Body of pancreas (tissue), 4 donors: Measurements from ENCODE around the gene STAT5A. TPM values are rescaled to one million over a fixed set of nuclear protein-coding genes. Genes with fewer than 3 reads are reported as not detected.
A peak's percentile ranks its signal among the peaks of the same experiment; 100 is the strongest.

Experiments used
- ATAC-seq: fragments of 150-250 bp; one replicate; pipeline ENCODE4 v1.9.1; 2016
- DNase-seq, 4 donors: peaks; one replicate each; pipeline ENCODE4 v3.0.0-alpha.2; 2019
- H3K27ac ChIP-seq, 4 donors: fragments of 200-600 bp; sonication (generic); 1 replicate in 3 of 4; 2 replicates in 1 of 4; pipeline versions ENCODE4 v1.5.1 to v1.6.1; 2016 to 2019; ENCODE audit warnings: mild to moderate bottlenecking in 1 of 4, mixed read lengths in 1 of 4, moderate library complexity in 1 of 4
- H3K27me3 ChIP-seq, 2 donors: fragments of 200-600 bp; sonication (generic); one replicate each; pipeline ENCODE4 v1.6.0; 2016; ENCODE audit warnings: mild to moderate bottlenecking in 1 of 2
- H3K36me3 ChIP-seq, 2 donors: fragments of 200-600 bp; sonication (generic); replicated peaks in 1 of 2; 2 replicates each; pipeline ENCODE4 v1.5.1; 2016; ENCODE audit warnings: low read depth in 2 of 2; ENCODE audit not compliant: insufficient read depth in 1 of 2
- H3K4me1 ChIP-seq: fragments of 200-600 bp; sonication (generic); one replicate; pipeline ENCODE4 v1.6.0; 2016
- H3K4me3 ChIP-seq, 2 donors: fragments of 200-600 bp; sonication (generic); 1 replicate in 1 of 2; 2 replicates in 1 of 2; pipeline ENCODE4 v1.5.1; 2016 to 2019
- H3K9me3 ChIP-seq, 3 donors: fragments of 200-600 bp; sonication (generic); 1 replicate in 2 of 3; 2 replicates in 1 of 3; pipeline ENCODE4 v1.5.1; 2016
- CTCF ChIP-seq, 7 experiments: fragments of 450-650 bp in 4 of 7; fragments of 200-600 bp in 3 of 7; sonication (generic) in 3 of 7; IDR thresholded peaks; one replicate each; pipeline ENCODE4 v1.5.1; 2016 to 2019; ENCODE audit warnings: antibody characterized with exemption in 7 of 7
- POLR2A ChIP-seq, 3 donors: fragments of 450-650 bp; IDR thresholded peaks; one replicate each; pipeline ENCODE4 v1.6.1; 2016; ENCODE audit warnings: antibody characterized with exemption in 3 of 3, mild to moderate bottlenecking in 2 of 3
- WGBS, 2 donors: methylation state at CpG; one replicate each; pipeline ENCODE4 v1.1.5; 2017; 5-methylcytosine and 5-hydroxymethylcytosine counted together
- intact Hi-C: fragments of 100-400 bp; cut with DNase I; formaldehyde crosslinking; loops from one replicate; pipeline ENCODE4 v1.15.1; 2023
- total RNA-seq, 2 donors: library from RNA; depleted of rRNA; stranded (reverse); fragments of >200 nt; gene quantifications; one replicate each; pipeline ENCODE4 v1.1.0, GENCODE V29; 2016

Gene STAT5A
- total RNA-seq, 2 donors from 2014 or later, result 25.2 to 52.1 TPM

- no peaks in the 10 kb centered on the region for H3K9me3 ChIP-seq
- TF ChIP-seq POLR2A (IDR thresholded peaks at IDR 0.05) (no peak), CTCF (IDR thresholded peaks at IDR 0.05) (no peak)
- intact Hi-C loops, result loop anchor here (2.0 kb wide), 1 partner anchor 16 kb away; no protein-coding TSS in a partner anchor
- peaks cover 16% of the 10 kb centered on the region for H3K4me1 ChIP-seq
- WGBS, 2 donors, result 90% methylated on average over 6 of the region's 6 CpGs
- ATAC-seq (no peak), DNase-seq (peak in 2 of 4 donors; percentile 2)
- H3K36me3 ChIP-seq, result no peaks in the 10 kb centered on the region
- H3K27ac ChIP-seq, result peak overlapping the region in 1 of 4 donors; percentile 57
- no peak overlapping the region for H3K4me3 ChIP-seq
- no peaks in the 10 kb centered on the region for H3K27me3 ChIP-seq
Measured at GRCh38 chr17:42282478-42283080, 5.7 kb upstream of the STAT5A start.

- intact Hi-C loops, result loop anchor here (2.0 kb wide), 1 partner anchor 15 kb away; no protein-coding TSS in a partner anchor
- Histone ChIP-seq H3K4me3 (no peak overlapping the region), H3K27me3 (no peaks in the 10 kb centered on the region), H3K27ac (no peak overlapping the region), H3K4me1 (peaks cover 22% of the 10 kb centered on the region), H3K9me3 (no peaks in the 10 kb centered on the region), H3K36me3 (no peaks in the 10 kb centered on the region)
- DNase-seq (peak in 2 of 4 donors; percentile 4 to 9), ATAC-seq (no peak)
- 83 to 100% methylated on average over 4 to 7 of the region's 7 CpGs for WGBS, 2 donors
- no peak for TF ChIP-seq CTCF (IDR thresholded peaks at IDR 0.05)
- no peak for TF ChIP-seq POLR2A (IDR thresholded peaks at IDR 0.05)
Measured at GRCh38 chr17:42283241-42284023, 4.9 kb upstream of the STAT5A start.

GRCh38 chr17:42284024-42284369 is 4.3 kb upstream of the STAT5A start:
- H3K27me3 ChIP-seq, result no peaks in the 10 kb centered on the region
- DNase-seq (no peak), ATAC-seq (no peak)
- no peak overlapping the region for H3K27ac ChIP-seq
- H3K9me3 ChIP-seq, result no peaks in the 10 kb centered on the region
- intact Hi-C loops, result no loop called here
- H3K4me3 ChIP-seq, result no peak overlapping the region
- peaks cover 28% of the 10 kb centered on the region for H3K4me1 ChIP-seq
- TF ChIP-seq CTCF (IDR thresholded peaks at IDR 0.05), result no peak
- TF ChIP-seq POLR2A (IDR thresholded peaks at IDR 0.05), result no peak
- 90 to 96% methylated on average over 5 of the region's 5 CpGs for WGBS, 2 donors
- H3K36me3 ChIP-seq, result no peaks in the 10 kb centered on the region

DNA sequence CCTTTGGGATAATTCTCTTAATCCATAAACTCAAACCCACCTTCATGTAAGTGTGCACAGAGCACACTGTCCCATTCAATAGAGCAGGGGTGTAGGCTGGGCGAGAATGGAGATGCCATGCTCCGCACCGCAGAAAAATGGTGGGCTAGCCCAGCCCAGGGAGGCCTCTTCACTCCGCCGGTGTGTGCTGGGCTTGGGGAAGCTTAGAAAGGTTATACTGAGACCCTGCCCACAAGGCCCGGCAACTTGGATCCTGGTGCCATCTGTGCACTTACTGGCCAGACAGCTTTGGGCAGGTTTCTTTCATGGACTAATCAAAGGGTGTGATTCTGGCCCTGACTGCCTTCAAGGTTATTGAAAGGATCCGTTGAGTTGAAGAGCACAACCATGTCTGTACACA is 3.7 kb upstream of the STAT5A start:
- ATAC-seq (no peak), DNase-seq (peak in 2 of 4 donors; percentile 4)
- TF ChIP-seq POLR2A (IDR thresholded peaks at IDR 0.05), result no peak
- TF ChIP-seq CTCF (IDR thresholded peaks at IDR 0.05), result no peak
- Histone ChIP-seq H3K4me1 (peaks cover 34% of the 10 kb centered on the region), H3K27me3 (no peaks in the 10 kb centered on the region), H3K36me3 (no peaks in the 10 kb centered on the region), H3K9me3 (no peaks in the 10 kb centered on the region), H3K4me3 (no peak overlapping the region), H3K27ac (no peak overlapping the region)
- 91 to 92% methylated on average over 7 of the region's 7 CpGs for WGBS, 2 donors
- intact Hi-C loops, result no loop called here
